Fibroblast of lung (primary cell): Measurements from ENCODE around the gene OLFM3. TPM values are rescaled to one million over a fixed set of nuclear protein-coding genes. Genes with fewer than 3 reads are reported as not detected.

Experiments
- DNase-seq, 2 donors: peaks; one replicate each; pipeline versions ENCODE4 v3.0.0 to v3.0.0-alpha.2; 2010; ENCODE audit warnings: low read depth in 2 of 2
- H2AFZ ChIP-seq: 2 replicates; pipeline ENCODE4 v1.5.1; 2012; ENCODE audit warnings: low read length, control low read depth, inconsistent platforms
- H3K27ac ChIP-seq: 2 replicates; pipeline ENCODE4 v1.5.1; 2011; ENCODE audit warnings: low read length, control low read depth; ENCODE audit not compliant: insufficient read depth
- H3K27me3 ChIP-seq: 2 replicates; pipeline ENCODE4 v1.5.1; 2011; ENCODE audit warnings: mild to moderate bottlenecking, low read length; ENCODE audit not compliant: control insufficient read depth, insufficient read depth
- H3K36me3 ChIP-seq: 2 replicates; pipeline ENCODE4 v1.5.1; 2011; ENCODE audit warnings: low read length; ENCODE audit not compliant: control insufficient read depth, insufficient read depth
- H3K4me1 ChIP-seq: 2 replicates; pipeline ENCODE4 v1.5.1; 2011; ENCODE audit warnings: low read length; ENCODE audit not compliant: control insufficient read depth, insufficient read depth; ENCODE audit errors: extremely low read depth
- H3K4me2 ChIP-seq: 2 replicates; pipeline ENCODE4 v1.5.1; 2011; ENCODE audit warnings: low read length, control low read depth; ENCODE audit not compliant: insufficient read depth; ENCODE audit errors: extremely low read depth
- H3K4me3 ChIP-seq, 4 experiments: fragments of 200-600 bp in 1 of 4; sonication (generic) in 1 of 4; replicated peaks in 1 of 4; 2 replicates each; pipeline ENCODE4 v1.5.1; 2011 to 2016; ENCODE audit warnings: low read length in 4 of 4, low read depth in 3 of 4, mild to moderate bottlenecking in 3 of 4, control low read depth in 2 of 4, inconsistent platforms in 1 of 4, mixed read lengths in 1 of 4; ENCODE audit not compliant: insufficient read depth in 1 of 4; ENCODE audit errors: control extremely low read depth in 1 of 4
- H3K79me2 ChIP-seq: 2 replicates; pipeline ENCODE4 v1.5.1; 2012; ENCODE audit warnings: mild to moderate bottlenecking, low read length, inconsistent platforms; ENCODE audit not compliant: control insufficient read depth, insufficient read depth
- H3K9ac ChIP-seq: 2 replicates; pipeline ENCODE4 v1.5.1; 2011; ENCODE audit warnings: mild to moderate bottlenecking, low read length, control low read depth; ENCODE audit not compliant: insufficient read depth
- H3K9me3 ChIP-seq: 2 replicates; pipeline ENCODE4 v1.5.1; 2012; ENCODE audit warnings: low read depth, low read length; ENCODE audit not compliant: control insufficient read depth, insufficient read depth
- H4K20me1 ChIP-seq: 2 replicates; pipeline ENCODE4 v1.5.1; 2011; ENCODE audit warnings: low read length; ENCODE audit not compliant: control insufficient read depth, insufficient read depth; ENCODE audit errors: extremely low read depth
- CTCF ChIP-seq, 2 donors: IDR thresholded peaks in 1 of 2; conservative IDR thresholded peaks in 1 of 2; 1 replicate in 1 of 2; 2 replicates in 1 of 2; pipeline ENCODE4 v1.5.1; 2011 to 2012; ENCODE audit warnings: low read length in 2 of 2, control low read depth in 1 of 2, inconsistent platforms in 1 of 2, low read depth in 1 of 2, mild to moderate bottlenecking in 1 of 2
- EZH2 ChIP-seq: IDR thresholded peaks from 2 replicates; pipeline ENCODE4 v1.5.1; 2012; ENCODE audit warnings: low read length, control low read depth, mild to moderate bottlenecking; ENCODE audit errors: missing control alignments
- polyA plus RNA-seq, 2 donors: library from polyadenylated mRNA; depleted of rRNA in 1 of 2; stranded (reverse) in 1 of 2; unstranded in 1 of 2; fragments of >200 nt; gene quantifications; 2 replicates each; pipeline ENCODE4 v1.2.1, GENCODE V29; 2011 to 2012; ENCODE audit warnings: missing spikeins in 1 of 2
- total RNA-seq: library from RNA; depleted of rRNA; stranded (reverse); fragments of >200 nt; gene quantifications from 2 replicates; pipeline ENCODE4 v1.2.1, GENCODE V29; 2014

Gene OLFM3
- total and polyA plus RNA-seq, 2 donors (not counting 1 experiment from before 2014, with no cell fraction given): not detected

- Histone ChIP-seq H3K9me3 (no peaks in the 10 kb centered on the region), H3K27ac (no peak overlapping the region), H3K27me3 (no peaks in the 10 kb centered on the region), H3K9ac (no peak overlapping the region), H3K4me2 (no peak overlapping the region), H2AFZ (no peak overlapping the region), H3K79me2 (no peaks in the 10 kb centered on the region), H3K36me3 (no peaks in the 10 kb centered on the region), H4K20me1 (no peaks in the 10 kb centered on the region), H3K4me1 (no peaks in the 10 kb centered on the region), H3K4me3 (no peak overlapping the region)
- DNase-seq: no peak
- TF ChIP-seq EZH2 (no peak), CTCF (conservative IDR thresholded peaks at IDR 0.05 in 1 of 2, IDR thresholded peaks at IDR 0.05 in 1 of 2; ENCODE audit: low read depth in 1 of 2, low read length in 2 of 2) (no peak)
These were observed 561 bp downstream of the OLFM3 start for GRCh38 chr1:101995984-101996745.

GRCh38 chr1:101993710-101994109, 3.0 kb downstream of the OLFM3 start:
- H3K27ac ChIP-seq: no peak overlapping the region
- no peak for DNase-seq
- H4K20me1 ChIP-seq: no peaks in the 10 kb centered on the region
- no peaks in the 10 kb centered on the region for H3K9me3 ChIP-seq
- H3K27me3 ChIP-seq: no peaks in the 10 kb centered on the region
- H2AFZ ChIP-seq: no peak overlapping the region
- H3K4me2 ChIP-seq: no peak overlapping the region
- no peaks in the 10 kb centered on the region for H3K4me1 ChIP-seq
- TF ChIP-seq EZH2 (no peak), CTCF (conservative IDR thresholded peaks at IDR 0.05 in 1 of 2, IDR thresholded peaks at IDR 0.05 in 1 of 2; ENCODE audit: low read depth in 1 of 2, low read length in 2 of 2) (no peak)
- H3K4me3 ChIP-seq: no peak overlapping the region
- H3K36me3 ChIP-seq: no peaks in the 10 kb centered on the region
- H3K9ac ChIP-seq: no peak overlapping the region
- no peaks in the 10 kb centered on the region for H3K79me2 ChIP-seq

- H3K4me3 ChIP-seq: no peak overlapping the region
- no peak overlapping the region for H2AFZ ChIP-seq
- no peaks in the 10 kb centered on the region for H3K79me2 ChIP-seq
- TF ChIP-seq CTCF (conservative IDR thresholded peaks at IDR 0.05 in 1 of 2, IDR thresholded peaks at IDR 0.05 in 1 of 2; ENCODE audit: low read depth in 1 of 2, low read length in 2 of 2) (no peak), EZH2 (no peak)
- no peak overlapping the region for H3K4me2 ChIP-seq
- H3K27ac ChIP-seq: no peak overlapping the region
- H3K36me3 ChIP-seq: no peaks in the 10 kb centered on the region
- no peaks in the 10 kb centered on the region for H3K27me3 ChIP-seq
- H4K20me1 ChIP-seq: no peaks in the 10 kb centered on the region
- no peaks in the 10 kb centered on the region for H3K4me1 ChIP-seq
- DNase-seq: no peak
- H3K9ac ChIP-seq: no peak overlapping the region
- H3K9me3 ChIP-seq: no peaks in the 10 kb centered on the region
These were observed 3.7 kb downstream of the OLFM3 start for GRCh38 chr1:101992821-101993575.
